GM19438 (cell line): ENCODE results near the gene UBXN1.

ENCODE experiments used
- ATAC-seq: cut with Tn5 transposase; IDR thresholded peaks from one replicate; pipeline ENCODE4 v1.9.1; 2021; ENCODE audit warnings: low read depth; ENCODE audit not compliant: unreplicated experiment

The UBXN1 gene

GRCh38 chr11:62647609-62648005 is 31.3 kb downstream of the UBXN1 start:
- ATAC-seq = no peak

DNA sequence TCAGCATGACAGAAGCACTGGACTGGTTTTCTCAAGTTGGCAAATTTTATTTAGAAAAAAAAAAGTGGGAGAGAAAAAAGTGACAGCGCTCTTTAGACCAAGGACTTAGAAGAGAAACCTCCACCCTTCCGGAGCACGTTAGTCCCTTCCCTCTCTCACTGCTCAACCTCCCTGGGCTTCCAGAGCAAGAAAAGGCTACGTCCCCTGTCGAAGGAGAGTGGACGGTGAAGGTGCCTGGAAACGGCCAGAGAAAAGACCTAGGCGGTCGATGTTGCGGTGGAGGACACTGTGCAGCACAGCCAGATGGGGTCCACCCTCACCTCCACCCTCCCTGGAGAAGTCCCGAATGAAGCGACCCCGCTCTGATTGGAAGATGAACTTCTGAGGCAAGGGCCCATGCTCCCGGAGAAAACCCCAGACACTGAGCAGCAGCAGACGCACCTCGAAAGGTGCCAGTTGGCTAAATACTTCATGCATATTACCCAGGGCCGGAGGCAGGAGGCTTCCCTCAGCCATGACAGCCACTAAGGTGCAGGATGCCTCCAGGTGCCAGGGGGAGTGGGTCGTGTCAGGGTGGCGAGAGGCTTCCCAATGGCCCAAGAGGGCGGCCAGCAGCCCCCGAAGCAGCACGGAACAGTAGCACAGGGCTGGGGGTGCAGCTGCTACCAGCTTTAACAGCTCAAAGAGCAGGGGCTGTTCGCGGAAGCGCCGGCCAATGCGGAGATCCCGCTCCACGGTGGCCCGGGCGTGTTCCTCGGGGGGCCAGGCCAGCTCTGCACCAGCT is 31.9 kb downstream of the UBXN1 start:
- no peak for ATAC-seq

- ATAC-seq = peak; percentile 86
These were observed 32.7 kb downstream of the UBXN1 start, which contains the start of gene GANAB for GRCh38 chr11:62645946-62646824. Gene GANAB (minus strand): TSS chr11:62646613. CDS start chr11:62646599, 14 bp downstream.

GRCh38 chr11:62645671-62645945 is 33.3 kb downstream of the UBXN1 start:
- ATAC-seq = no peak

DNA sequence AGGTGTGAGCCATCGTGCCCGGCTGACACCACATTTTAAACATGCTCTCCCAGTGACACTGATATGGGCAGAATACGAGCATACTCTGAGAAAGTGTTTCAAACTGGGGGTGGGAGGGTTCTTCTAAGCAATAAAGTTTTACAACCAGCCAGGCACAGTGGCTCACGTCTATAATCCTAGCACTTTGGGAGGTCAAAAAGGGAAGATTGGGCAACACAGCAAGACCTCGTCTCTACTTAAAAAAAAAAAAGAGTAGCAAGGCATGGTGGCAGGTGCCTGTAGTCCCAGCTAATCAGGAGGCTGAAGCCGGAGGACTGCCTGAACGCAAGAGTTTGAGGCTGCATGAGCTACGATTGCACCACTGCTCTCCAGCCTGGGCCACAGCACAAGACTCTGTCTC is 34.7 kb downstream of the UBXN1 start:
- ATAC-seq = no peak

GRCh38 chr11:62632492-62632891 is 46.4 kb downstream of the UBXN1 start:
- no peak for ATAC-seq

DNA sequence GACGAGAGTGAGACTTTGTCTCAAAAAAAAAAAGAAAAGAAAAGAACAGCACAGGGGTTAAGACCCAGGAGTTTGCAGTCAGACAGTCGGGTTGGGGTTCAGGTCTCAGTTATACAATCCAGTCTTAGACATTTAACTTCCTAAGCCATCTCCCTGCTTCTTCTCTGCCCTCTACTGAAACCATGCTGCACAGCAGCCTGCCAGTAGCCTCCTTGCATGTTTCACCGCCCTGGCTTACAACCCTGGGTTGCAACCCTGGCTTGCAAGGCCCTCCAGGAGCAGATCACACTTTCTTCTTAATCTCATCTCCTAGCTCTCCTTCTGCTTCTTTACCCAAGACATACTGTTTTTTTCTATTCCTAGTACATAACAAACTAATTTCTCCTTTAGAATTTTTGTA is 51.2 kb downstream of the UBXN1 start:
- ATAC-seq = no peak
